IPS-11a (cell line): ENCODE data around the gene TBL1XR1.

Source experiments
- H3K4me3 ChIP-seq: one replicate; pipeline ENCODE4 v1.5.1; 2013; ENCODE audit warnings: low read depth, low read length, control low read depth

The TBL1XR1 gene

DNA sequence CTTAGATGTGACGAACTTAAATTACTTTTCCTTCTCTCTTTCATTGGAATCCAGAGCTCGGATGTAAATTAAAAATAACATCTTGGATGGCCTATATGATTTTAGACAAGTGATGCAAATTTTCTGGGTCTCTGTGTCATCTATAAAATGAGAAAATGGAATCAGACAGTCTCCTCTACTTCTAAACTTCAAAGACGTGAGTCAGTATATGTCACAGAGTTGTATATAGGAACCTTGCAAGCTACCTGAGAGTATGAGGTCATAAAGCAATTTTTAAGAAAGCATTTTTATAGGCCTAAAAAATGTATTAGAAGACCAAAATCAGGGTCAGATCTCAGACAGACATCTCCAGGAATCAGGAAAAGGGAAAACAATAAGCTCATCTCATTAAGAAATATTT lies 128.3 kb downstream of the TBL1XR1 start:
- H3K4me3 ChIP-seq = no peak overlapping the region

- H3K4me3 ChIP-seq = no peak overlapping the region
Measured at GRCh38 chr3:177066068-177066467, 131.2 kb downstream of the TBL1XR1 start.

GRCh38 chr3:177065285-177066033 lies 131.8 kb downstream of the TBL1XR1 start:
- H3K4me3 ChIP-seq = no peak overlapping the region

GRCh38 chr3:177062052-177062732 lies 135.1 kb downstream of the TBL1XR1 start:
- H3K4me3 ChIP-seq = no peak overlapping the region

DNA sequence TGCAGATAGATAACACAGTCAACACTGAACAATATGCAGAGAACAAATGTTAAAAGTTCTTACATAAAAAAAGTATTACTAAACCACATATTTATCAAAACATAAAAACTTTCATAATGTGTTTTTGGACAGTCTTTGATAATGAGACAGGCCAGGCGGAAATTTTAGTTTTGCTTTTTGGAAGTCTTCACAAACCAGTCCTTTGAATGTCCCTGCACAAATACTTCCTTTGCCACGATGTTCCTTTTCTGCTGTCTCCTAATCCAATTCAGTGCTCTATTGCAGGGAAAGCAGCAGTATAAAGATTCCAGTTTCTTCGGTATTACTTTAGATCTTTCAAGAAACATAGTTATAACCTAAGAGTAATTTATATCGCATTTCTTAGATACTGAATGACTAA lies 135.9 kb downstream of the TBL1XR1 start:
- no peak overlapping the region for H3K4me3 ChIP-seq

GRCh38 chr3:177060492-177060891 lies 136.8 kb downstream of the TBL1XR1 start:
- no peak overlapping the region for H3K4me3 ChIP-seq

DNA sequence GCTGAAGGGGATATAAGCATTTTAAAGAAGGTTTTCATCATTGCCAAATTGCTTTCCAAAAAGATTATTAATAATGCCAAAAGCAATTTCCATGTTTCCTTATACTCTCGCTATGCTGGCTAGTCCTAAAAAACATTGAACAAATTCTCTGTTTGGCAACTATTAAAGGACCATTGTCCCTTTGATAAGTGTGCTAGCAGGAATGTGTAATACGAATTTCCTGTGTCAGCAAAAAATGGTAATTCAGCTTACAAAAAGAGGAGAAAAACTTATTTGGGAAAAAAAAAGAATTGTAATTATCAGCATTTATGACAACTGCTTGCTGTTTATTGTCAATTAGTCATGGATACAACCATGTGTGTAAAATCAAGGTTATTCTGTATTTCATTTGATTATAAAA lies 138.6 kb downstream of the TBL1XR1 start:
- H3K4me3 ChIP-seq = no peak overlapping the region

GRCh38 chr3:177057768-177058167 lies 139.5 kb downstream of the TBL1XR1 start:
- no peak overlapping the region for H3K4me3 ChIP-seq

DNA sequence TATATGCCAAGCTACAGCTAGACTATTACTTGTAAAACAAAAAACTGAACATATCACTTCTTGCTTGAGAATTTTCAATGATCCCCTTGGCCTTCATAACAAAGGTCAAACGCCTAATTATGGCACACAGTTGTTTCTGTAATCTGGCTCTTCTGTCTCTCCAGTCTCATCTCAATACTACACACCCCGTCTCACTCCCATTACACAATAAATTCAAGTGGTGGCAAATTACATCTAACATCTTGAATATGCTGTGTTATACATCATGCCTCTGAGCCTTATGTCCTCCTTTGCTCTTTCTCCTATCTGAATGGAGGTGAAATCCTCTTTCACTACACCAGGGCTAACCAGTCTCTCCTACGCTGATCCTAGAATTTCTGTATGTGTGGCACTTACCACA lies 140.4 kb downstream of the TBL1XR1 start:
- H3K4me3 ChIP-seq = no peak overlapping the region

DNA sequence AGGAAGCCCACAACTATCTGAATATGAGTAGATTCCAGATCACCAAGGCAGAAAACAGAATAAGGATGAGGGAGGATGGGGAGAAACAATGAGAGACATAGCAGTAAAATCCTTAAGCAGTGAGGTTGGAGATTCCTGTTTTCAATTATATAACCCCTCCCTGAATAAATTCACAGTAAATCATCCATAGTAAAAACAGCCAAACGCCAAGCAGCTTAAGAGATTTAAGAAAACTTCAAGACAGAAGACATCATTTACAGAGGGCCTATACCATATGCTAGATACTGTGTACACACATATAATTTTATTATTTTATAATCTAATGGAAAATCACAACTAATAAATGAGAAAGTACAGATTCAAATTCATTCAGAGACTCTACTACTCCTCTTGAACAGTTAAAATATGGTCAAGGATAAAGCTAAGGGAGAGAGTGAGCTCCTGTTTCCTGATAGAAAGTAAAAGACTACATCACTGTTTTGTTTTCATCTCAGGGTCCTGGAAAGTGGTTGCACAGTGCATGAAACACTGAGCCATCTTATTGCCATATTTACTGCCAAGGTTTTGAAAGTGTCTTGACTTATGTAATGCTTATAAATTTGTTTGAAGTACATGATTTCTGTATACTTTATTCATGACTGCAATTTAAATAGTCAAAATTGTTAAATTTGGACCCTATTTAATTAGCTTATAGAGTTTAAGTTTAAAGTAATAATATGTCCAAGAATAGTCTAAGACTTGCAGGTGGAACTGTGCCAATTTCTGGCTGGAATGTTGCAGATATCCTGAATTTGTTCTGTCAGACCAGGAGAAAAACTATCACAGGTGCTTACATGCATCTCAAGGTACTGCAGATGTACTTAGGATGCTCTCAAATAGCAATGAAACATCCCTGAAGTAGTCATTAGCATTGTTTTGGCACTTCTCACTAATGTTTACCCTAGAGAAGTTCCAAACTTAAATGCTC lies 141.4 kb downstream of the TBL1XR1 start:
- no peak overlapping the region for H3K4me3 ChIP-seq

DNA sequence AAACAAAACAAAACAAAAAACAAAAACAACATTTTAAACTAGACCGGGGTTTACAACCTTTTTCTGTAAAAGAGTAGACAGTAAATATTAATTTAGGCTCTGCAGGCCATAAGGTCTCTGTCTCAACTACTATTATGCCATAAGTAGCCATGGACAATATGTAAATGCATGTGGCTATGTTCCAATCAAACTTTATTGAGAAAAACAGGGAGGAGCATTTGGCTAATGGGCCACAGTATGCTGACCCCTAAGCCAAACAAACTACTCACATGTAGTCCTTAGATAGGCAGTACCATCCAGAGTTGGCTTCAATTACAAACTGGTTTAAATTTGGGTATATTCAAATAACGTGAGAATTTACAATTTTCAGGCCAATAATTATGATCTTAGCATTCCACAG lies 144.2 kb downstream of the TBL1XR1 start:
- H3K4me3 ChIP-seq = no peak overlapping the region

DNA sequence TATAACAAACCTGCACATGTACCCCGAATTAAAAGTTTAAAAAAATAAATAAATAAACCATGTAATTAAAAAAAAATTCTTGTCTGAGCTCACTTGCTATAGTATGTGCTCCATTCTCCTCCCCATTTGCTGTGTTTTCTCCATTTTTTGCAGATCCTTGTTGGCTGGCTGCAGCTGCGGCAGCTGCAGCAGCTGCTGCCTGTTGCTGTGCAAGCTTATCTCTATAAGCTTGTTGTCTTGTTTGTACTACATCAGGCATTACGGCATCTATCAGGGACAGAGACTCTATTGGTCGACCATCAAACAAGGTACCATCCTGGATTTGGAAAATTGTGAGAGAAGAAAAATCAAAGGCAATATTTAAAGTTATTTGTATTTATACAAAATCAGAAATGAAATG lies 145.9 kb downstream of the TBL1XR1 start:
- no peak overlapping the region for H3K4me3 ChIP-seq

DNA sequence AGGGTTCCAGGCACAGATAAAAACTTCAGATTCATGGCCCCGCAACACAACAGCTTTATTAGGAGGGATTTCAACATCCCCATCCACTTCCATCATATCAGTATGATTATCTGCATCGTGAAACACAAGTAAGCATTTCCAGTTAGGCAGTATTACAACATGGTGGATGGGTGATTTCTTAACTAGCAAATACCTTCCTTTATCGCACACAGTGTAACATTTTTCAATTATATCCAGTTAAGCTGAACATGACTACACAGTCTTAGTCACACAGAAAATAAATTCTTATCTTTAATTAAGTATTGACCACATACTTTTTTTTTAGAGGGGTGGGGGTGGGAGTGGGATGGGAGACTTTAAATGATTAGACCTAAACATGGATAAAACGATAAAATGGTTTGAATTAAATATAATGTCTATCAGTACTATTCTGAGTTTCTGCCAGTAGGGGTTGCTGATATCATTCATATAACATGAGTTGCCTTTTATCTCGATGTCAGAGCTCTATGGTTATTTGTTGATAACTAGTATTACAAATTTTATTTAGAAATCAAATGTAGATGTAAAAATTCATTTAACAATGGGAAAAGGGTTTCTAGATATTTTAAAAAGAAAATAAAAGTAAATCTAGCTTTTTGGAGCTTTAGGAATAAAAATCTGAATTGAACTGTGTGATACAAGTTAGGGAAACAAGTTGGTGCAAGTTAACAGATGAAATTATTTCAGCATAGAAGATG lies 146.6 kb downstream of the TBL1XR1 start:
- no peak overlapping the region for H3K4me3 ChIP-seq

DNA sequence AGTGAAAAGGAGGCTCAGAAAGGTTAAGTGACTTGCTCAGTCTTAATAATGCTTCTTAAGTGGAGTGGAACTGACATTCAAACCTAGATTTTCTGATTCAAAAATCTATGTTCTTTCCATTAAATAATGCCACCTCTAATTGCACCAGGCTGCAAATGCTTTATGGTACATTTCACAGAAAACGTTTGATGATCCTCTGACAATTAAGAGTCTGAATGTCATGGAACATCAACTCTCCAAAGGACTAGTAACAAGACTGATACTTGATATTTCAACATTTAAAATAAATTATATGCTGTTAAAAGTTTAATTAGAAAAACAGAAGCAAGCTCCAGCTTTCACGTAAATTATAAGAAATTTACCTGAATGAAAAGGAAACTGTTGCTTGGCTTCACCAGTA lies 151.5 kb downstream of the TBL1XR1 start:
- H3K4me3 ChIP-seq = no peak overlapping the region

- no peak overlapping the region for H3K4me3 ChIP-seq
Measured at GRCh38 chr3:177045222-177045621, 152.1 kb downstream of the TBL1XR1 start.

- no peak overlapping the region for H3K4me3 ChIP-seq
Measured at GRCh38 chr3:177041730-177042551, 155.3 kb downstream of the TBL1XR1 start.

GRCh38 chr3:177041021-177041729 lies 156.1 kb downstream of the TBL1XR1 start:
- H3K4me3 ChIP-seq = no peak overlapping the region

DNA sequence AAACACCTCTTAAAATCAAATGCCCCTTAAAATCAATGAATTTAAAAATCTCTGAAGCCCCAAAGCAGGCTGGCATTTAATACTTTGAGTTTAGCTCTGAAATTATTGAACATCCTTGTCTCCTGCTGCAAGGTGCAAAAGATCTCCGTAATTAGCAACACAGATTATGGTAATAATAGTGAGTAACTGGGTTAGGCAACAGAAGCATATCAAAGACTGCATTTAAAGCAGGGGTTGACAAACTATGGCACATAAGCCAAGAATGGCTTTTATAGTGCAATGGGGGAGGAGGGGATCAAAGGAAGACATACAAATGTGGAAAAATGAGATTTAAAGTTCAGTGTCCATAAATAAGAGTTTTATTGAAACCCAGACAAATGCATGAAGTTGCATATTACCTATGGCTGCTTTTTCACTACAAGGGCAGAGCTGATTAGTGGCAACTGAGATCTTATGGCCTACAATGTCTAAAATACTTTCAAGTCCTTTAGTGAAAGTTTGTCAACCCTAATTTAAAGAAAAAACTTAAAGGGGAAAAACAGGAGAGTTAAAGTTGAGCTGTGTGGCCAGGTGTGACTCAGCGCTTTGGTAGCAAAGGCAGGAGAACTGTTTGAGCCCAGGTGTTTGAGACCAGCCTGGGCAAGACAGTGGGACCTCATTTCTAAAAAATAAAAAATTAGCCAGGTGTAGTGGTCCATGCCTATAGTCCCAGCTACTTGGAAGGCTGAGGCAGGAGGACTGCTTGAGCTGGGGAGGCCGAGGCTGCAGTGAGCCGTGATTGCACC lies 157.6 kb downstream of the TBL1XR1 start:
- no peak overlapping the region for H3K4me3 ChIP-seq

DNA sequence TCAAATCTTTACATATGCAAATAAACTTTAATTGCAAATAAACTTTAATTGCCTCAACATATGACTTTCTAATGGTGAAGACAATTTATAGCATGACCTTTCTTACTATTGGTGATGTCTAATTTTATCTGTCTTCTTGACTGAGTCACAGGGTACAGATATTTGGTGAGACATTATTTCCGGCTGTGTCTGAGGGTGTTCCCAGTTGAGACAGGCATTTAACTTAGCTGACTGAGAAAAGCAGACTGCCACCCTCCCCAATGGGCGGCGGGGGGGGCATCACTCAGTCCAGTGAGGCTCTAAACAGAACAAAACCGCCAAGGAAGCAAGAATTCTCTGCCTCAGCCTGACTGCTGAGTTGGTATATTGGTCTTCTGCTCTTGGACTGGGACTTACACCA lies 160.0 kb downstream of the TBL1XR1 start:
- H3K4me3 ChIP-seq = no peak overlapping the region
